Urinary bladder (tissue), 4 donors: ENCODE results near the gene POFUT2. TPM values are rescaled to one million over a fixed set of nuclear protein-coding genes. Genes with fewer than 3 reads are reported as not detected.
A peak's percentile ranks its signal among the peaks of the same experiment; 100 is the strongest.
"Not testable (repeated sequence)": the region's sequence is repeated elsewhere in the genome, so short reads cannot be mapped to it uniquely, and the experiment has no call there.

Experiments
- DNase-seq: peaks from one replicate; pipeline ENCODE4 v3.0.0-alpha.2; 2015; ENCODE audit errors: extremely low spot score
- H3K27ac ChIP-seq: one replicate; pipeline ENCODE4 v1.5.1; 2013; ENCODE audit warnings: low read depth, mild to moderate bottlenecking, moderate library complexity
- H3K36me3 ChIP-seq: one replicate; pipeline ENCODE4 v1.6.1; 2013; ENCODE audit warnings: mild to moderate bottlenecking, moderate library complexity; ENCODE audit not compliant: insufficient read depth
- H3K4me1 ChIP-seq: one replicate; pipeline ENCODE4 v1.6.1; 2013; ENCODE audit warnings: mild to moderate bottlenecking, moderate library complexity; ENCODE audit not compliant: insufficient read depth
- H3K4me3 ChIP-seq: one replicate; pipeline ENCODE4 v1.5.1; 2013; ENCODE audit warnings: low read depth, low read length
- WGBS: extraction: QIAGEN DNeasy Blood & Tissue Kit; methylation state at CpG from one replicate; pipeline ENCODE4 v1.1.7; 2013; 5-methylcytosine and 5-hydroxymethylcytosine counted together
- polyA plus RNA-seq: library from polyadenylated mRNA; stranded (reverse); fragments of 200-250 nt; gene quantifications from one replicate; pipeline ENCODE4 v1.2.3, GENCODE V29; 2013
- total RNA-seq: library from RNA; depleted of rRNA; stranded (reverse); fragments of >200 nt; gene quantifications from one replicate; pipeline ENCODE4 v1.2.3, GENCODE V29; 2014
- donor health status: healthy with polysubstance abuse.
- donor health status: healthy.

Gene POFUT2
- total and polyA plus RNA-seq, 2 donors, result 26.3 to 36.3 TPM

- no peaks in the 10 kb centered on the region for H3K4me1 ChIP-seq
- H3K4me3 ChIP-seq, result no peak overlapping the region
- no peak overlapping the region for H3K27ac ChIP-seq
- WGBS, result 84% methylated on average over 3 of the region's 3 CpGs
- DNase-seq, result no peak
- no peaks in the 10 kb centered on the region for H3K36me3 ChIP-seq
These were observed 22.3 kb upstream of the POFUT2 start for GRCh38 chr21:45309987-45310381.

GRCh38 chr21:45309069-45309986 lies 21.6 kb upstream of the POFUT2 start:
- 70% methylated on average over 27 of the region's 27 CpGs for WGBS
- Histone ChIP-seq H3K36me3 (no peaks in the 10 kb centered on the region), H3K4me1 (no peaks in the 10 kb centered on the region), H3K27ac (peak overlapping the region; percentile 39), H3K4me3 (no peak overlapping the region)
- DNase-seq, result no peak

GRCh38 chr21:45308194-45309068 lies 20.7 kb upstream of the POFUT2 start:
- WGBS, result 65% methylated on average over 27 of the region's 27 CpGs
- no peak for DNase-seq
- peak overlapping the region; percentile 19 for H3K27ac ChIP-seq
- H3K36me3 ChIP-seq, result no peaks in the 10 kb centered on the region
- no peaks in the 10 kb centered on the region for H3K4me1 ChIP-seq
- no peak overlapping the region for H3K4me3 ChIP-seq

- DNase-seq, H3K4me1 ChIP-seq, H3K36me3 ChIP-seq, H3K4me3 ChIP-seq, H3K27ac ChIP-seq: not testable (repeated sequence)
- 85% methylated on average over 17 of the region's 17 CpGs for WGBS
These were observed 20.0 kb upstream of the POFUT2 start for GRCh38 chr21:45307597-45308158.

DNA sequence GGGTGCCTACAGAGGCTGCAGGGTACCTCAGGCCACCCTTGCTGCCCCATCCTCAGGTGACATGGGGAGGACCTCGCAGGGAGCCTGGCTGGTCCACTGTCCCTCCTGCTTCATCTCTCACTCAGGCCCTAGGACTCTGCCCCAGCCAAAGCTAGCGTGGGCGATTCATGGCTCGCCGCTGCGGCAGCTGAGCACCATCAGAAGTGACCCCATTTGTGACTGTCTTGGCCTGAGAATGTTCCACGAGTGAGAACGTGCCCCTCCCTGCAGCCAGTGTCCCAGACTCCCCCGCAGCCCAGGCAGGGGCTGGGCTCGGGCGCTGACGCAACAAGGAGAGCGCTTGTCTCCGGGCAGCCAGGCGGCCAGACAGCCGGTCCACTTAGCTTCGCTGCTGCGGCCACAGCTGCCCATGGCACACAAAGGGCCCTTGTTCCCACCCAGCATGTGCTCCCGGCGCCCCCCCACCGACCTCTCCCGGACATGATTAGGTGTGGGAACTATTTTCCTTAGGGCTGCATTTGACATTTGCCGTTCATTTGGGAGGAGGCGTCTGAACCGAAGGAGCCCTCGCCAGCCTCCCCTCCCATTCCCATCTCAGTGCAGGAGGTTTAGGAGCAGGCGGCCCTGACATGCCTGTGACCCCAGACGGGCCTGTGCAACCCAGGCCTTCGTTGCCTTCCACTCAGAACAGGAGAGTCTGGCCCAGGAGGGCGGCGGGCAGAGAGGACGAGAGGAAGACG lies 19.3 kb upstream of the POFUT2 start:
- no peak overlapping the region for H3K4me3 ChIP-seq
- 42% methylated on average over 33 of the region's 33 CpGs for WGBS
- H3K27ac ChIP-seq, result no peak overlapping the region
- H3K36me3 ChIP-seq, result no peaks in the 10 kb centered on the region
- no peaks in the 10 kb centered on the region for H3K4me1 ChIP-seq
- DNase-seq, result peak; percentile 63

DNA sequence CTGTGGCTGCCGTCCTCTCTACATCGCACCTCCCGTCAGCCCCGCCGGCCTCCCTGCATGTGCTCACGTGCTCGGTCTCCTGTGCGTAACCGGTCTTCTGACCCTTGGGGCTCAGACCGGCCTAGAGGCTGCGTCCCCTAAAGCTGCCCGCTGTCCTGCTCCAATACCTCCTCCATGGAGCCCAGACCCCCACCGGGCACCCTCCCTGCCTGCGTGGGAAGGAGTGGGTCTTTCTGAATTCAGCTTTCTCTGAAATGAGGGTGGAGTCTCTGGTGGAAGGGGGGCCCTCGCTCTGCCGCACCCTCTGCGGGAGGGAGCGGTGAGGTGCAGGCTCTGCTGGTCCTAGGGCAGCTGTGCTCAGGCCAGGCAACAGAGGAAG lies 18.7 kb upstream of the POFUT2 start:
- H3K36me3 ChIP-seq, result no peaks in the 10 kb centered on the region
- 82% methylated on average over 18 of the region's 18 CpGs for WGBS
- no peak overlapping the region for H3K4me3 ChIP-seq
- no peak for DNase-seq
- no peaks in the 10 kb centered on the region for H3K4me1 ChIP-seq
- no peak overlapping the region for H3K27ac ChIP-seq

DNA sequence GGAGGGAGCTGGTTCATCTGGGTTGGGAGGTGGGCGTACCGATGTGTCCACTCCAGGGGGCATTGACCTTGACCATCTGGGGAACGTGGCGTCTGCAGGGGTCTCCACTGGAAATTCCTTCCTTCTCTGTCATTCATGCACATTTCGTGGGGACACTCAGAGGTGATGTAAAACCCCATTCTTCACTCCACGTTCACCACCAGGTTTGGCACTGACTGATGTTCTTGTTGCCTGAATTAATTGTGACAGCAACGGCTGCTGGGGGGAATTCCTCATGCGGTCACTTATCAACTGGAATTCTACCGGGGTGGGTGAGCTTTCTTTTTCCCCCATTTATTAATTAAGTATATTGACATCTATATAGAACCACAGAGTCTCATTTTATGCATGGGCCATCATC lies 18.1 kb upstream of the POFUT2 start:
- WGBS, result 90% methylated on average over 9 of the region's 9 CpGs
- Histone ChIP-seq H3K4me1 (no peaks in the 10 kb centered on the region), H3K4me3 (no peak overlapping the region), H3K27ac (no peak overlapping the region), H3K36me3 (no peaks in the 10 kb centered on the region)
- DNase-seq, result no peak

GRCh38 chr21:45304945-45305344 lies 17.2 kb upstream of the POFUT2 start:
- 86% methylated on average over 7 of the region's 7 CpGs for WGBS
- no peak for DNase-seq
- no peaks in the 10 kb centered on the region for H3K36me3 ChIP-seq
- H3K4me3 ChIP-seq, result no peak overlapping the region
- H3K27ac ChIP-seq, result no peak overlapping the region
- no peaks in the 10 kb centered on the region for H3K4me1 ChIP-seq

- no peak overlapping the region for H3K27ac ChIP-seq
- 92% methylated on average over 6 of the region's 6 CpGs for WGBS
- H3K36me3 ChIP-seq, result no peaks in the 10 kb centered on the region
- no peaks in the 10 kb centered on the region for H3K4me1 ChIP-seq
- no peak for DNase-seq
- no peak overlapping the region for H3K4me3 ChIP-seq
These were observed 16.8 kb upstream of the POFUT2 start for GRCh38 chr21:45304476-45304830.

GRCh38 chr21:45303751-45304475 lies 16.2 kb upstream of the POFUT2 start:
- no peak for DNase-seq
- Histone ChIP-seq H3K4me1 (peaks cover 1% of the 10 kb centered on the region), H3K4me3 (no peak overlapping the region), H3K36me3 (no peaks in the 10 kb centered on the region), H3K27ac (no peak overlapping the region)
- 87% methylated on average over 19 of the region's 19 CpGs for WGBS

- no peak overlapping the region for H3K27ac ChIP-seq
- WGBS, result 94% methylated on average over 21 of the region's 21 CpGs
These were observed 15.5 kb upstream of the POFUT2 start for GRCh38 chr21:45303091-45303615.

DNA sequence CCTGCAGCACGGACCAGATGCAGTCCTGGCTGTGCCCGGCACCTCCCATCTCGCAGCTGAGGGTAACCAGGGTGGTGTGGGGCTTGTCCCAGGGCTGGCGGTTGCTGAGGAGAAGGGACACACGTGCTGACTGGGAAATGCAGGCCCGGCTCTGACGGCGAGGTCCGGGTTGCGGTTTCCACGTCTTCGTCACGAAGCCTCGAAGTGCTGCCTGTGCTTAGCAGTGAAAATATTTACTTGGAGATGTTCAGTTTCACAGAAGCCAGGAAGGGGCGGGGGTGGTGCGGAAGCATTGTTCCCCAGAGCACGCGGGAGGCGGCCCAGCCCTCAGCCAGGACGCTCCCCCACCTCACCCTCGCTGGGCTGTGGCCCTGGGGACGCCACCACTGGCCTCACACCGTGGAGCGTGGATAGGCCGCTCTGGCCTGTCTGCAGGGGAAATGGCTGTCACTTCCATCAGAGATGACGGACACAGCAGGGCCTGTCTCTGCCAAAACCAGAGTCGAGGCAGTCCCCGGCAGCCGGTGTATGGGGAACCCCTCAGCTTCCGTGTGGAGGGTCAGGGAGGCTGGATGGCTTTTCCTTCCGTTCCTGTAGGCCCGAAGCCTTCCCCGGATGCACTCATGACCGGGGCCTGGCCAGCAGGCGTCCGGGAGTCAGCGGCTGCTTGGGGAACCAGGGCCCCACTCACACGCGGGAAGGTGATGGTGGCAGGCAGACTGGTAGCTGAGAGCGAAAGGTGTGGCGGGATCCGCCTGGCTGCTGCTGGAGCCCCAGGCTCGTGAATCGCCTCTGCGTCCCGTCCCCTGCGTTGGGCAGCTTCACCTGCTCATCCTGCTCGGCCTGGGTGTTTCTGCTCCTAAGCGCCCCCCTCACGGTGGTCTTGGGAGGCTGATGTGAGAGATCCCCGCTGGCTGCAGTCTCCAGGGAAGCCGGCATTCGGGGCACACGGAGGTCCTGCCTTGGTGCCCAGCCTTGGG lies 14.7 kb upstream of the POFUT2 start:
- WGBS, result 78% methylated on average over 54 of the region's 54 CpGs
- Histone ChIP-seq H3K36me3 (no peaks in the 10 kb centered on the region), H3K4me1 (peaks cover 1% of the 10 kb centered on the region), H3K4me3 (no peak overlapping the region), H3K27ac (peak overlapping the region; percentile 12)
- no peak for DNase-seq

More at GRCh38 chr21:45303091-45303615, 15.5 kb upstream of the POFUT2 start:
- Histone ChIP-seq H3K4me3 (no peak overlapping the region), H3K4me1 (peaks cover 1% of the 10 kb centered on the region), H3K36me3 (no peaks in the 10 kb centered on the region)
- DNase-seq, result no peak
